ENCODE results near the gene CPM.

Gene CPM

DNA sequence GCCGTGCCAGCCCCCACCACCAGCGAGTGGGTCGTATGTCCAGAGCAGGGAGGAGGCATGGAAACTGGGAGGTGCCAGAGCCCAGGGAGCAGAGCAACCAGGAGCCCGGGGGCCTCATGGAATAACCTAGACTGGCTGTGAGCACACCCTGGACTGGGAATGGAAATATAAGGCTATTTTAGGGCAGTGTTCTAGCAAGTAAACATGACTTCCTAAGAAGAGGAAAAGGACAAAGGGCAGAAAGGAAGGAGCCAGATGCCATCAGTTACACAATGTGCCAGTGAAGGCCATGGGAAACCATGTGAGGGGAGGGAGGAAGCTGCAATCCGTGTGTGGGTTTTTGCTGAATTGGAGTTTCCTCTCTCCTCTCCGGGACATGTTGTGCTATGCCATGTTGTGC lies 18.7 kb upstream of the CPM start:
- peak; percentile 45 to 77 for DNase-seq (ENCODE audit: low read depth in 1 of 2, low spot score in 1 of 2)
- peak overlapping the region; percentile 22; the same call in 1 of the 2 replicates for H3K27ac ChIP-seq (replicated peaks)
- H3K27me3 ChIP-seq (ENCODE audit: insufficient read depth, poor library complexity, severe bottlenecking), result no peaks in the 10 kb centered on the region
- H3K4me3 ChIP-seq (replicated peaks; ENCODE audit: insufficient read depth, low read length), result no peak overlapping the region
- TF ChIP-seq GABPA (IDR thresholded peaks at IDR 0.05; ENCODE audit: low read depth) (no peak), REST (IDR thresholded peaks at IDR 0.05; ENCODE audit: insufficient replicate concordance, low read depth) (no peak), POLR2AphosphoS5 (IDR thresholded peaks at IDR 0.05; ENCODE audit: low read depth) (no peak), CTCF (IDR thresholded peaks at IDR 0.05; ENCODE audit: insufficient read depth, low read length) (no peak), SPI1 (IDR thresholded peaks at IDR 0.05; ENCODE audit: borderline replicate concordance, low read depth) (peak; percentile 67; the same call in 1 of the 2 replicates)

GRCh38 chr12:68950511-68950910 lies 17.5 kb upstream of the CPM start:
- TF ChIP-seq SPI1 (IDR thresholded peaks at IDR 0.05; ENCODE audit: borderline replicate concordance, low read depth), result no peak
- TF ChIP-seq GABPA (IDR thresholded peaks at IDR 0.05; ENCODE audit: low read depth), result no peak
- Histone ChIP-seq H3K4me3 (replicated peaks; ENCODE audit: insufficient read depth, low read length) (no peak overlapping the region), H3K27me3 (ENCODE audit: insufficient read depth, poor library complexity, severe bottlenecking) (no peaks in the 10 kb centered on the region), H3K27ac (replicated peaks) (no peak overlapping the region)
- no peak for DNase-seq (ENCODE audit: low read depth in 1 of 2, low spot score in 1 of 2)

DNA sequence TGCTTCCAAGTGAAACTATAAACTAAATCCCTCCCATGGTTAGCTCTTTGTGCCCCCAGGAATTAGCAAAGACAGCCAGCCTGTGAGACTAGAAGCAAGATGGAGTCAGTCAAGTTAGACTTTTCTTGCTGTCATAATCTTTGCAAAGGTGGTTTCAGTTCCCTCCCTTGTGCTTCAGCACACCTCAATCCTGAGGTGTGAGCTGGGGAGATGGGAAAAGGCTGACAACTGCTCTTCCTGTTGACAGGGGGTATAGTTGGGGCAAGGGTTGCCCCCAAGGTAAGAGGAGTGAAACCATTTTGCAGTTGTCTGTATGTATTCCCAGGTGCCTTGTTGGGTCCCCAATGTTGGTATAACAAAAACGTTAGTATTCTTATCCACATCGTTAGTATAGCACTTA lies 12.3 kb upstream of the CPM start:
- H3K4me3 ChIP-seq (replicated peaks; ENCODE audit: insufficient read depth, low read length), result no peak overlapping the region
- TF ChIP-seq SPI1 (IDR thresholded peaks at IDR 0.05; ENCODE audit: borderline replicate concordance, low read depth) (no peak), REST (IDR thresholded peaks at IDR 0.05; ENCODE audit: insufficient replicate concordance, low read depth) (no peak), GABPA (IDR thresholded peaks at IDR 0.05; ENCODE audit: low read depth) (no peak), CTCF (IDR thresholded peaks at IDR 0.05; ENCODE audit: insufficient read depth, low read length) (no peak), POLR2AphosphoS5 (IDR thresholded peaks at IDR 0.05; ENCODE audit: low read depth) (no peak)
- no peak for DNase-seq (ENCODE audit: low read depth in 1 of 2, low spot score in 1 of 2)
- no peak overlapping the region for H3K27ac ChIP-seq (replicated peaks)
- no peaks in the 10 kb centered on the region for H3K27me3 ChIP-seq (ENCODE audit: insufficient read depth, poor library complexity, severe bottlenecking)

DNA sequence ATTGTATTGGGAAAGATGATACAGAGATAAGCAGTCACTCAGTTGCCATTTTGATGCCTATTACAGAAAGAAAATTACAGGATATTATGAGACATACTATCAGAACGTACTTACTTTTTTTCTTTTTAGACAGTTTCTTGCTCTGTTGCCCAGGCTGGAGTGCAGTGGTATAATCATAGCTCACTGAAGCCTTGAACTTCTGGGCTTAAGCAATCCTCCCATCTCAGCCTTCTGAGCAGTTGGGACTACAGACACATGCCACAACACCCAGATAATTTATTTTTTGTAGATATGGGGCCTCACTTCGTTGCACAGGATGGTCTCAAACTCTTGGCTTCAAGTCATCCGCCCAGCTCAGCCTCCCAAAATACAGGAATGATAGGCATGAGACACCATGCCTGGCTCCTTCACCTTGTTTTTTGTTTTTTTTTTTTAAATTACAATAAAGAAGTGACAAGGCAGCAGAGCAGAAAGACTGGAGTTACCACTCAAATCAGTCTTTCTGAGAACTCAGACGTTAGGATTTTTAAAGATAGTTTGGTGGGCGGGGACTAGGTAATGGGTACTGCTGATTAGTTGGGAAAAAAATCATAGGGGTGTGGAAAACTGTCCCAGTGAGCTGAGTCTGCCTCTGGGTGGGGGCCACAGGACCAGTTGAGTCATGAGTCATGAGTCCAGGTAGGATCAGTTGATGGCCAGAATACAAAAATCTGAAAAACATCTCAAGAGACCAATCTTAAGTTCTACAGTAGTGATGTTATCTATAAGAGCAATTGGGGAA lies 11.5 kb upstream of the CPM start:
- Histone ChIP-seq H3K27ac (replicated peaks) (no peak overlapping the region), H3K27me3 (ENCODE audit: insufficient read depth, poor library complexity, severe bottlenecking) (no peaks in the 10 kb centered on the region), H3K4me3 (replicated peaks; ENCODE audit: insufficient read depth, low read length) (no peak overlapping the region)
- no peak for DNase-seq (ENCODE audit: low read depth in 1 of 2, low spot score in 1 of 2)
- no peak for TF ChIP-seq GABPA (IDR thresholded peaks at IDR 0.05; ENCODE audit: low read depth)
- no peak for TF ChIP-seq REST (IDR thresholded peaks at IDR 0.05; ENCODE audit: insufficient replicate concordance, low read depth)
- TF ChIP-seq CTCF (IDR thresholded peaks at IDR 0.05; ENCODE audit: insufficient read depth, low read length), result no peak
- TF ChIP-seq SPI1 (IDR thresholded peaks at IDR 0.05; ENCODE audit: borderline replicate concordance, low read depth), result no peak
- TF ChIP-seq POLR2AphosphoS5 (IDR thresholded peaks at IDR 0.05; ENCODE audit: low read depth), result no peak

Data from HL-60 (cell line).